ENCODE measurements around the gene SLC30A4.

DNA sequence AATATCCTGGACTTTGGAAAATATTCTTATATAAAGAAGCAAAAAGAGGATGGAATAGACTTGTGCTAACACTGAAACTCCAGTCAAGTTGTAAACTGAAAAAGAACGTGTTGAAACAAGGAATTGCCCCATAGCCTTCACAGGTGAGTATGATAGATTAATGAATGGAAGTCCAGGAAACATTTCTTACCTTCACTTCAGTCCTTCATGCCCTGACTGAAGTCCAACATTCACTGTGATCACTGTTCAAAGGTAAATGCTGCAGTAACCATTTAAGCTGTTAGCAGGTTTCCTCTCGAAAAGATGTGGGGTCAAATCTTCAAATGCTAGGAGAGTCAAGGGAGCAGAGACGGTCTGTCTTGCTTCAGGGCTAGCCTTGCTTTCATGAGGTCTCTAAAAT is 46.1 kb downstream of the SLC30A4 start:
- TF ChIP-seq CTCF (IDR thresholded peaks at IDR 0.05) (no peak), POLR2A (IDR thresholded peaks at IDR 0.05) (no peak)

All from uterus (tissue), 2 donors.